Kasumi-1 (cell line): ENCODE measurements around the gene STAC3.

Source experiments
- DNase-seq, 2 experiments: peaks; one replicate each; lab custom pipeline; 2025; lab: John Stamatoyannopoulos, UW

The STAC3 gene

GRCh38 chr12:57194253-57194652 lies 56.7 kb downstream of the STAC3 start:
- DNase-seq: no peak

- no peak for DNase-seq
Measured at GRCh38 chr12:57193706-57194245, 57.2 kb downstream of the STAC3 start.
